Gastrocnemius medialis (tissue), 4 donors: ENCODE results near the gene FBXL14. TPM values are rescaled to one million over a fixed set of nuclear protein-coding genes. Genes with fewer than 3 reads are reported as not detected.
"Not testable (repeated sequence)": the region's sequence is repeated elsewhere in the genome, so short reads cannot be mapped to it uniquely, and the experiment has no call there.

Experiments used
- ATAC-seq, 2 donors: fragments of 150-250 bp; one replicate each; pipeline ENCODE4 v1.9.1; 2016
- DNase-seq, 2 donors: peaks; one replicate each; pipeline ENCODE4 v3.0.0-alpha.2; 2019
- H3K27ac ChIP-seq, 4 donors: fragments of 200-600 bp; sonication (generic); 1 replicate in 1 of 4; 2 replicates in 3 of 4; pipeline ENCODE4 v1.5.1; 2016 to 2018; ENCODE audit warnings: mild to moderate bottlenecking in 2 of 4, moderate library complexity in 1 of 4
- H3K27me3 ChIP-seq, 3 donors: fragments of 200-600 bp; sonication (generic) in 2 of 3; 1 replicate in 1 of 3; 2 replicates in 2 of 3; pipeline versions ENCODE4 v1.5.1 to v1.6.0; 2016 to 2019; ENCODE audit warnings: mild to moderate bottlenecking in 1 of 3, moderate library complexity in 1 of 3
- H3K36me3 ChIP-seq, 2 donors: fragments of 200-600 bp; sonication (generic) in 1 of 2; one replicate each; pipeline ENCODE4 v1.5.1; 2017 to 2018
- H3K4me1 ChIP-seq, 2 donors: fragments of 200-600 bp; sonication (generic) in 1 of 2; one replicate each; pipeline ENCODE4 v1.5.1; 2016 to 2017; ENCODE audit warnings: mild to moderate bottlenecking in 2 of 2
- H3K4me3 ChIP-seq, 4 donors: fragments of 200-600 bp; sonication (generic) in 3 of 4; 1 replicate in 1 of 4; 2 replicates in 3 of 4; pipeline ENCODE4 v1.5.1; 2016 to 2019; ENCODE audit warnings: mild to moderate bottlenecking in 2 of 4
- H3K9me3 ChIP-seq, 3 donors: fragments of 200-600 bp; sonication (generic) in 2 of 3; 1 replicate in 1 of 3; 2 replicates in 2 of 3; pipeline ENCODE4 v1.5.1; 2016 to 2019
- CTCF ChIP-seq, 5 experiments: fragments of 450-650 bp in 3 of 5; fragments of 200-600 bp in 2 of 5; sonication (generic) in 2 of 5; IDR thresholded peaks in 4 of 5; conservative IDR thresholded peaks in 1 of 5; 1 replicate in 4 of 5; 2 replicates in 1 of 5; pipeline ENCODE4 v1.5.1; 2016 to 2019; ENCODE audit warnings: antibody characterized with exemption in 5 of 5, mild to moderate bottlenecking in 3 of 5, moderate library complexity in 3 of 5
- POLR2A ChIP-seq, 2 donors: fragments of 450-650 bp; IDR thresholded peaks; one replicate each; pipeline ENCODE4 v1.6.1; 2017; ENCODE audit warnings: antibody characterized with exemption in 2 of 2, mild to moderate bottlenecking in 2 of 2, moderate library complexity in 2 of 2
- in situ Hi-C, 4 donors: fragments of 200-750 bp; cut with MboI; loops; one replicate each; pipeline versions ENCODE4 v1.15.0 to v1.8.0; 2017; ENCODE audit warnings: low sequenced_read_pairs in 4 of 4
- intact Hi-C: fragments of 100-400 bp; cut with DNase I; formaldehyde crosslinking; loops from one replicate; pipeline ENCODE4 v1.15.1; 2023; ENCODE audit warnings: low total_unique reads
- total RNA-seq, 4 donors: library from RNA; depleted of rRNA; stranded (reverse); fragments of >200 nt; gene quantifications; one replicate each; pipeline versions ENCODE4 v1.1.0 to v1.2.3, GENCODE V29; 2016

FBXL14 gene
- total RNA-seq, 4 donors from 2014 or later: 5.8 to 11.5 (median 7.4) TPM

GRCh38 chr12:1605129-1606020 lies 11.0 kb upstream of the FBXL14 start:
- in situ Hi-C loops: loop anchor here in 1 of 4 donors (25.0 kb wide), 1 partner anchor 1043 kb away; no protein-coding TSS in a partner anchor
- H3K27me3 ChIP-seq: no peaks in the 10 kb centered on the region
- ATAC-seq (peak; percentile 80 to 87), DNase-seq (peak; percentile 47 to 59)
- intact Hi-C loops: loop anchor here (1.0 to 10.0 kb wide), 3 partner anchors 22 to 1033 kb away; partner anchors contain the start of gene RAD52
- H3K4me1 ChIP-seq: peaks cover 8 to 15% of the 10 kb centered on the region in 2 donors
- H3K36me3 ChIP-seq: no peaks in the 10 kb centered on the region
- peak overlapping the region; percentile 75 to 84 (median 80) for H3K27ac ChIP-seq
- H3K4me3 ChIP-seq: peak overlapping the region; percentile 48 to 69 (median 62)
- TF ChIP-seq POLR2A (IDR thresholded peaks at IDR 0.05): no peak
- peak; percentile 72 to 85 (median 77) for TF ChIP-seq CTCF (IDR thresholded peaks at IDR 0.05 in 4 of 5, conservative IDR thresholded peaks at IDR 0.05 in 1 of 5)
- H3K9me3 ChIP-seq: no peaks in the 10 kb centered on the region

GRCh38 chr12:1604464-1604863 lies 10.1 kb upstream of the FBXL14 start:
- Histone ChIP-seq H3K27ac (no peak overlapping the region), H3K36me3 (no peaks in the 10 kb centered on the region), H3K4me3 (no peak overlapping the region), H3K4me1 (peaks cover 8 to 15% of the 10 kb centered on the region in 2 donors), H3K9me3 (no peaks in the 10 kb centered on the region), H3K27me3 (no peaks in the 10 kb centered on the region)
- no peak for TF ChIP-seq POLR2A (IDR thresholded peaks at IDR 0.05)
- no peak for TF ChIP-seq CTCF (IDR thresholded peaks at IDR 0.05 in 4 of 5, conservative IDR thresholded peaks at IDR 0.05 in 1 of 5)
- no peak for DNase-seq
- intact Hi-C loops: loop anchor here (10.0 kb wide), 1 partner anchor 660 kb away; the partner anchor contains the start of gene RAD52
- in situ Hi-C loops: loop anchor here in 1 of 4 donors (25.0 kb wide), 1 partner anchor 1042 kb away; no protein-coding TSS in a partner anchor
- ATAC-seq: no peak

GRCh38 chr12:1603269-1603993 lies 9.1 kb upstream of the FBXL14 start:
- in situ Hi-C loops: loop anchor here in 1 of 4 donors (25.0 kb wide), 1 partner anchor 1041 kb away; no protein-coding TSS in a partner anchor

GRCh38 chr12:1602706-1603105 lies 8.3 kb upstream of the FBXL14 start:
- not testable (repeated sequence) for H3K27ac ChIP-seq, H3K36me3 ChIP-seq, ATAC-seq, H3K27me3 ChIP-seq, H3K9me3 ChIP-seq, DNase-seq, H3K4me3 ChIP-seq
- H3K4me1 ChIP-seq: peaks cover 8 to 15% of the 10 kb centered on the region in 2 donors
- intact Hi-C loops (loop anchor here (10.0 kb wide), 1 partner anchor 658 kb away; the partner anchor contains the start of gene RAD52), in situ Hi-C loops (loop anchor here in 1 of 4 donors (25.0 kb wide), 1 partner anchor 1040 kb away; no protein-coding TSS in a partner anchor)

More at GRCh38 chr12:1603269-1603993, 9.1 kb upstream of the FBXL14 start:
- TF ChIP-seq CTCF (IDR thresholded peaks at IDR 0.05 in 4 of 5, conservative IDR thresholded peaks at IDR 0.05 in 1 of 5): no peak
- no peaks in the 10 kb centered on the region for H3K36me3 ChIP-seq
- DNase-seq (no peak), ATAC-seq (no peak)
- peaks cover 8 to 15% of the 10 kb centered on the region in 2 donors for H3K4me1 ChIP-seq
- no peak overlapping the region for H3K27ac ChIP-seq
- intact Hi-C loops: loop anchor here (10.0 kb wide), 1 partner anchor 659 kb away; the partner anchor contains the start of gene RAD52
- H3K9me3 ChIP-seq: no peaks in the 10 kb centered on the region
- H3K27me3 ChIP-seq: no peaks in the 10 kb centered on the region
- H3K4me3 ChIP-seq: no peak overlapping the region
